Loucy (cell line): Measurements from ENCODE around the gene ALK.

Experiments
- H2AFZ ChIP-seq: fragments of 200-600 bp; sonication (generic); 2 replicates; pipeline ENCODE4 v1.6.0; 2016; ENCODE audit warnings: antibody characterized with exemption, mild to moderate bottlenecking, low read length, moderate library complexity
- H3F3A ChIP-seq: fragments of 200-600 bp; 2 replicates; pipeline ENCODE4 v1.6.0; 2016; ENCODE audit warnings: antibody characterized with exemption, low read depth, mild to moderate bottlenecking
- H3K27me3 ChIP-seq: fragments of 200-600 bp; sonication (generic); 2 replicates; pipeline ENCODE4 v1.6.1; 2014; ENCODE audit warnings: low read length, mild to moderate bottlenecking; ENCODE audit not compliant: insufficient read depth, poor library complexity, severe bottlenecking
- H3K36me3 ChIP-seq: fragments of 200-600 bp; sonication (generic); 2 replicates; pipeline ENCODE4 v1.6.1; 2016; ENCODE audit warnings: low read length; ENCODE audit not compliant: insufficient read depth
- H3K4me1 ChIP-seq: fragments of 200-600 bp; sonication (generic); 2 replicates; pipeline ENCODE4 v1.5.1; 2014; ENCODE audit warnings: low read length, mild to moderate bottlenecking; ENCODE audit not compliant: insufficient read depth, poor library complexity, severe bottlenecking
- H3K4me2 ChIP-seq: fragments of 200-600 bp; sonication (generic); 2 replicates; pipeline ENCODE4 v1.6.0; 2014; ENCODE audit warnings: antibody characterized with exemption, low read length, low read depth, mild to moderate bottlenecking; ENCODE audit not compliant: poor library complexity, severe bottlenecking
- H3K4me3 ChIP-seq: fragments of 200-600 bp; sonication (generic); 2 replicates; pipeline ENCODE4 v1.5.1; 2014; ENCODE audit warnings: low read length, mild to moderate bottlenecking, mixed read lengths; ENCODE audit not compliant: poor library complexity, severe bottlenecking
- H3K79me2 ChIP-seq: fragments of 200-600 bp; sonication (generic); 2 replicates; pipeline ENCODE4 v1.6.1; 2014; ENCODE audit warnings: low read length; ENCODE audit not compliant: insufficient read depth
- H3K9ac ChIP-seq: fragments of 200-600 bp; sonication (generic); 2 replicates; pipeline ENCODE4 v1.6.0; 2014; ENCODE audit warnings: mild to moderate bottlenecking, low read depth, low read length, moderate library complexity; ENCODE audit not compliant: poor library complexity, severe bottlenecking
- H3K9me2 ChIP-seq: fragments of 200-600 bp; sonication (generic); replicated peaks from 2 replicates; pipeline ENCODE4 v1.6.1; 2016; ENCODE audit warnings: low read depth, low read length, mixed read lengths
- H3K9me3 ChIP-seq: fragments of 200-600 bp; sonication (generic); 2 replicates; pipeline ENCODE4 v1.6.1; 2014; ENCODE audit warnings: mild to moderate bottlenecking, antibody characterized with exemption, low read length, low read depth; ENCODE audit not compliant: insufficient read depth
- H4K20me1 ChIP-seq: fragments of 200-600 bp; sonication (generic); 2 replicates; pipeline ENCODE4 v1.6.0; 2014; ENCODE audit warnings: antibody characterized with exemption, low read length, mild to moderate bottlenecking; ENCODE audit not compliant: insufficient read depth, poor library complexity, severe bottlenecking
- EZH2phosphoT487 ChIP-seq: fragments of 200-600 bp; IDR thresholded peaks from 2 replicates; pipeline ENCODE4 v1.6.1; 2018; ENCODE audit warnings: antibody characterized with exemption, mild to moderate bottlenecking, moderate library complexity, borderline replicate concordance
- TF ChIP-seq, protein P1 (sequence below): fragments of 200-600 bp; sonication (generic); conservative IDR thresholded peaks from 2 replicates; pipeline ENCODE4 v1.5.1; 2014; ENCODE audit warnings: mild to moderate bottlenecking, antibody characterized with exemption, low read length

Gene ALK

DNA sequence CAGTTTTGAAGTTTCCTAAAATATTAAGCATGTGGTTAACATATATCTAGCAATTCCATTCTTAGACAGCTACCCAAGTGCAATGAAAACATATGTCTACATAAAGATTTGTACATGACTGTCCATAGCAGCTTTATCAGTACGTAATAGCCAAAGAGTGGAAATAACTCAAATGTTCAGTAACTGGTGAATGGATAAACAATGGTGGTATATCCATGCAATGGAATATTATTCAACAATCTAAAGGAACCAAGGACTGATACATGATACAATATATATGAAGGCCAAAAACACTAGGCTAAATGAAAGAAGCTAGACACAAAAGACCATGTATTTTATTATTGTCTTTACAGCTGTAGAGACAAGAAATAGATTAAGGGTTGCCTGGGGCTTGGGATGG lies 361.4 kb downstream of the ALK start:
- TF ChIP-seq, protein P1, sequence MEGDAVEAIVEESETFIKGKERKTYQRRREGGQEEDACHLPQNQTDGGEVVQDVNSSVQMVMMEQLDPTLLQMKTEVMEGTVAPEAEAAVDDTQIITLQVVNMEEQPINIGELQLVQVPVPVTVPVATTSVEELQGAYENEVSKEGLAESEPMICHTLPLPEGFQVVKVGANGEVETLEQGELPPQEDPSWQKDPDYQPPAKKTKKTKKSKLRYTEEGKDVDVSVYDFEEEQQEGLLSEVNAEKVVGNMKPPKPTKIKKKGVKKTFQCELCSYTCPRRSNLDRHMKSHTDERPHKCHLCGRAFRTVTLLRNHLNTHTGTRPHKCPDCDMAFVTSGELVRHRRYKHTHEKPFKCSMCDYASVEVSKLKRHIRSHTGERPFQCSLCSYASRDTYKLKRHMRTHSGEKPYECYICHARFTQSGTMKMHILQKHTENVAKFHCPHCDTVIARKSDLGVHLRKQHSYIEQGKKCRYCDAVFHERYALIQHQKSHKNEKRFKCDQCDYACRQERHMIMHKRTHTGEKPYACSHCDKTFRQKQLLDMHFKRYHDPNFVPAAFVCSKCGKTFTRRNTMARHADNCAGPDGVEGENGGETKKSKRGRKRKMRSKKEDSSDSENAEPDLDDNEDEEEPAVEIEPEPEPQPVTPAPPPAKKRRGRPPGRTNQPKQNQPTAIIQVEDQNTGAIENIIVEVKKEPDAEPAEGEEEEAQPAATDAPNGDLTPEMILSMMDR, result no peak
- no peak for TF ChIP-seq EZH2phosphoT487

DNA sequence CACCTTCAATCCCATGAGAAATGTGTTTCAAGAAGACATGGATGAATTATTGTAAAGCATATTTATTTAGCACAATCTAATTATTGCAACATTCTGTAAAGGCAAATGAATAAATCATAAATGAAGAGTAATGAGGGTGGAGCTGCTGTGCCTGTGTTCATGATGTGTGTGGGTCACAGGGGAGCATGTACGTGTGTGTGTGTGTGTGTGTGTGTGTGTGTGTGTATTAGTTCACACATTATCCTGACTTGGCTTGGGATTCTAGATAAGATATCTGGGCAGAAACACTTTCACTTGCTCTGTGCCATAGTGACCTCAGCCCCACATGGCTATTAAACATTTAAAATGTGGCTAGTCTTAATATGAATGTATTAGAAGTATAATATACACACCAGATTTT lies 361.8 kb downstream of the ALK start:
- no peaks in the 10 kb centered on the region for H3K79me2 ChIP-seq
- no peak overlapping the region for H3K4me3 ChIP-seq
- no peaks in the 10 kb centered on the region for H3K27me3 ChIP-seq
- no peak overlapping the region for H3K4me2 ChIP-seq
- TF ChIP-seq, protein P1, result no peak
- no peak for TF ChIP-seq EZH2phosphoT487
- H2AFZ ChIP-seq, result no peak overlapping the region
- no peaks in the 10 kb centered on the region for H3K4me1 ChIP-seq
- H4K20me1 ChIP-seq, result no peaks in the 10 kb centered on the region
- H3K36me3 ChIP-seq, result no peaks in the 10 kb centered on the region
- H3F3A ChIP-seq, result no peaks in the 10 kb centered on the region
- no peaks in the 10 kb centered on the region for H3K9me2 ChIP-seq
- no peak overlapping the region for H3K9ac ChIP-seq
- no peaks in the 10 kb centered on the region for H3K9me3 ChIP-seq

More for the DNA sequence above, 361.4 kb downstream of the ALK start:
- no peaks in the 10 kb centered on the region for H3K4me1 ChIP-seq
- H3F3A ChIP-seq, result no peaks in the 10 kb centered on the region
- no peaks in the 10 kb centered on the region for H3K9me2 ChIP-seq
- H3K9me3 ChIP-seq, result no peaks in the 10 kb centered on the region
- H2AFZ ChIP-seq, result no peak overlapping the region
- H3K27me3 ChIP-seq, result no peaks in the 10 kb centered on the region
- H4K20me1 ChIP-seq, result no peaks in the 10 kb centered on the region
- no peak overlapping the region for H3K9ac ChIP-seq
- no peaks in the 10 kb centered on the region for H3K36me3 ChIP-seq
- no peak overlapping the region for H3K4me3 ChIP-seq
- no peak overlapping the region for H3K4me2 ChIP-seq
- no peaks in the 10 kb centered on the region for H3K79me2 ChIP-seq

DNA sequence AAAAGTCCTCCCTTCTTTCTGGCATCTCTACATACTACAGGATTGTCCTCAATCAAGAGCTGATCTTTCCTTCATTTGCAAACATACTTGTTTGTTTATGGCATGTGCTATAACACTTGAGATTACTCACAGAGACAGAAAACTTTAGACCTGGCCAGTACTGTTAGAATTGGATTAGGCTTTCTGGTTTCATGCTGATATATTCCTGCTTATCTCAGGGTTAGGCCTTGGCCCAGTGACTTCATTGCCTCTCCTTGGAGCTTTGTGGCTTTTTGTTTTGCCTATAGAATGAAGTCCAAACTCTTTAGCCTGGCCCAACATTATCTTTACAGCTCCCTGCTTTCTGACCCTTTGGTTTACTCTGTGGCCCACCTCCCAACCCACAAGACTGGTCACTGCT lies 363.3 kb downstream of the ALK start:
- TF ChIP-seq, protein P1, result no peak
- TF ChIP-seq EZH2phosphoT487, result no peak

More for the DNA sequence above, 363.3 kb downstream of the ALK start:
- Histone ChIP-seq H3K36me3 (no peaks in the 10 kb centered on the region), H3K4me1 (no peaks in the 10 kb centered on the region), H4K20me1 (no peaks in the 10 kb centered on the region), H3F3A (no peaks in the 10 kb centered on the region), H3K4me2 (no peak overlapping the region), H2AFZ (no peak overlapping the region), H3K9me2 (no peaks in the 10 kb centered on the region), H3K79me2 (no peaks in the 10 kb centered on the region), H3K9me3 (no peaks in the 10 kb centered on the region), H3K4me3 (no peak overlapping the region), H3K27me3 (no peaks in the 10 kb centered on the region), H3K9ac (no peak overlapping the region)
